Glutamatergic neuron (in vitro differentiated cells): ENCODE results near the gene IL2RA. TPM values are rescaled to one million over a fixed set of nuclear protein-coding genes. Genes with fewer than 3 reads are reported as not detected.

ENCODE experiments used
- DNase-seq: peaks from one replicate; pipeline ENCODE4 v3.0.0; 2022
- H3K27ac Mint-ChIP-seq: one replicate; pipeline ENCODE4 v1.8.0; 2020; ENCODE audit warnings: mild to moderate bottlenecking, mixed read lengths, inconsistent platforms; ENCODE audit not compliant: unreplicated experiment
- H3K27me3 Mint-ChIP-seq: one replicate; pipeline ENCODE4 v1.8.0; 2020; ENCODE audit warnings: mild to moderate bottlenecking, moderate library complexity, mixed read lengths, inconsistent platforms; ENCODE audit not compliant: unreplicated experiment
- H3K36me3 Mint-ChIP-seq: one replicate; pipeline ENCODE4 v1.8.0; 2020; ENCODE audit warnings: mild to moderate bottlenecking, mixed read lengths, inconsistent platforms; ENCODE audit not compliant: unreplicated experiment
- H3K4me1 Mint-ChIP-seq: one replicate; pipeline ENCODE4 v1.8.0; 2020; ENCODE audit warnings: mild to moderate bottlenecking, low read depth, mixed read lengths, inconsistent platforms; ENCODE audit not compliant: unreplicated experiment
- H3K4me3 Mint-ChIP-seq: one replicate; pipeline ENCODE4 v1.8.0; 2020; ENCODE audit warnings: mild to moderate bottlenecking, mixed read lengths, inconsistent platforms; ENCODE audit not compliant: unreplicated experiment
- H3K9me3 Mint-ChIP-seq: one replicate; pipeline ENCODE4 v1.8.0; 2020; ENCODE audit warnings: mild to moderate bottlenecking, moderate library complexity, mixed read lengths, inconsistent platforms; ENCODE audit not compliant: unreplicated experiment
- total RNA-seq: library from RNA; stranded (reverse); fragmentation: NEBNext Ultra II Directional; extraction: Animal tissue kit (Norgen Biotek cat#: 25700); gene quantifications from one replicate; pipeline ENCODE4 v1.2.1, GENCODE V29; 2021; ENCODE audit not compliant: unreplicated experiment
- TF ChIP-seq, protein P1 (sequence below): fragments of 200-600 bp; sonication (generic); IDR thresholded peaks from one replicate; pipeline ENCODE4 v1.5.0; 2021; ENCODE audit not compliant: partially characterized antibody, unreplicated experiment

The IL2RA gene
- total RNA-seq, 1 donor from 2014 or later = not detected

GRCh38 chr10:6097063-6097462 is 34.9 kb upstream of the IL2RA start:
- TF ChIP-seq, protein P1, sequence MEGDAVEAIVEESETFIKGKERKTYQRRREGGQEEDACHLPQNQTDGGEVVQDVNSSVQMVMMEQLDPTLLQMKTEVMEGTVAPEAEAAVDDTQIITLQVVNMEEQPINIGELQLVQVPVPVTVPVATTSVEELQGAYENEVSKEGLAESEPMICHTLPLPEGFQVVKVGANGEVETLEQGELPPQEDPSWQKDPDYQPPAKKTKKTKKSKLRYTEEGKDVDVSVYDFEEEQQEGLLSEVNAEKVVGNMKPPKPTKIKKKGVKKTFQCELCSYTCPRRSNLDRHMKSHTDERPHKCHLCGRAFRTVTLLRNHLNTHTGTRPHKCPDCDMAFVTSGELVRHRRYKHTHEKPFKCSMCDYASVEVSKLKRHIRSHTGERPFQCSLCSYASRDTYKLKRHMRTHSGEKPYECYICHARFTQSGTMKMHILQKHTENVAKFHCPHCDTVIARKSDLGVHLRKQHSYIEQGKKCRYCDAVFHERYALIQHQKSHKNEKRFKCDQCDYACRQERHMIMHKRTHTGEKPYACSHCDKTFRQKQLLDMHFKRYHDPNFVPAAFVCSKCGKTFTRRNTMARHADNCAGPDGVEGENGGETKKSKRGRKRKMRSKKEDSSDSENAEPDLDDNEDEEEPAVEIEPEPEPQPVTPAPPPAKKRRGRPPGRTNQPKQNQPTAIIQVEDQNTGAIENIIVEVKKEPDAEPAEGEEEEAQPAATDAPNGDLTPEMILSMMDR = no peak
- H3K27me3 Mint-ChIP-seq = peaks cover 3% of the 10 kb centered on the region
- H3K4me1 Mint-ChIP-seq = peaks cover 65% of the 10 kb centered on the region
- H3K36me3 Mint-ChIP-seq = no peaks in the 10 kb centered on the region
- H3K27ac Mint-ChIP-seq = peak overlapping the region; percentile 83
- peak overlapping the region; percentile 68 for H3K4me3 Mint-ChIP-seq
- peaks cover 8% of the 10 kb centered on the region for H3K9me3 Mint-ChIP-seq
- no peak for DNase-seq

GRCh38 chr10:6095810-6096570 is 33.8 kb upstream of the IL2RA start:
- peak overlapping the region; percentile 89 for H3K27ac Mint-ChIP-seq

GRCh38 chr10:6092731-6093130 is 30.6 kb upstream of the IL2RA start:
- H3K4me3 Mint-ChIP-seq = no peak overlapping the region
- peaks cover 7% of the 10 kb centered on the region for H3K9me3 Mint-ChIP-seq
- no peak for DNase-seq
- H3K27me3 Mint-ChIP-seq = peaks cover 8% of the 10 kb centered on the region
- peaks cover 59% of the 10 kb centered on the region for H3K4me1 Mint-ChIP-seq
- TF ChIP-seq, protein P1 = no peak
- no peaks in the 10 kb centered on the region for H3K36me3 Mint-ChIP-seq
- H3K27ac Mint-ChIP-seq = peak overlapping the region; percentile 0

More at GRCh38 chr10:6095810-6096570, 33.8 kb upstream of the IL2RA start:
- TF ChIP-seq, protein P1 = no peak
- H3K4me1 Mint-ChIP-seq = peaks cover 66% of the 10 kb centered on the region
- H3K9me3 Mint-ChIP-seq = peaks cover 5% of the 10 kb centered on the region
- H3K4me3 Mint-ChIP-seq = peak overlapping the region; percentile 70
- H3K36me3 Mint-ChIP-seq = no peaks in the 10 kb centered on the region
- no peak for DNase-seq
- peaks cover under 1% of the 10 kb centered on the region for H3K27me3 Mint-ChIP-seq

GRCh38 chr10:6091630-6092029 is 29.5 kb upstream of the IL2RA start:
- H3K36me3 Mint-ChIP-seq = no peaks in the 10 kb centered on the region
- TF ChIP-seq, protein P1 = no peak
- H3K4me1 Mint-ChIP-seq = peaks cover 52% of the 10 kb centered on the region
- peak overlapping the region; percentile 67 for H3K27ac Mint-ChIP-seq
- peak overlapping the region; percentile 74 for H3K4me3 Mint-ChIP-seq
- H3K9me3 Mint-ChIP-seq = peaks cover 7% of the 10 kb centered on the region
- no peak for DNase-seq
- peaks cover 8% of the 10 kb centered on the region for H3K27me3 Mint-ChIP-seq
